HG02884 (cell line): ENCODE measurements around the gene RALGPS1.

Experiments used
- ATAC-seq: cut with Tn5 transposase; IDR thresholded peaks from one replicate; pipeline ENCODE4 v1.9.1; 2021; ENCODE audit warnings: mild to moderate bottlenecking, moderate library complexity; ENCODE audit not compliant: unreplicated experiment

The RALGPS1 gene

GRCh38 chr9:126953041-126953809 is 38.6 kb downstream of the RALGPS1 start:
- no peak for ATAC-seq

- no peak for ATAC-seq
Observed at GRCh38 chr9:126955811-126956210, 41.2 kb downstream of the RALGPS1 start.

- no peak for ATAC-seq
Observed at GRCh38 chr9:126956917-126957686, 42.5 kb downstream of the RALGPS1 start.

- ATAC-seq, result no peak
Observed at GRCh38 chr9:126957687-126958053, 43.1 kb downstream of the RALGPS1 start.

GRCh38 chr9:126959336-126959735 is 44.8 kb downstream of the RALGPS1 start:
- ATAC-seq, result no peak

- no peak for ATAC-seq
Observed at GRCh38 chr9:126959917-126960316, 45.3 kb downstream of the RALGPS1 start.

- ATAC-seq, result no peak
Observed at GRCh38 chr9:126962336-126962735, 47.8 kb downstream of the RALGPS1 start.

GRCh38 chr9:126965077-126965476 is 50.5 kb downstream of the RALGPS1 start:
- no peak for ATAC-seq

GRCh38 chr9:126965541-126966428 is 51.2 kb downstream of the RALGPS1 start:
- ATAC-seq, result no peak

- no peak for ATAC-seq
Observed at GRCh38 chr9:126971261-126971660, 56.7 kb downstream of the RALGPS1 start.

- no peak for ATAC-seq
Observed at GRCh38 chr9:126973651-126974529, 59.3 kb downstream of the RALGPS1 start.

- no peak for ATAC-seq
Observed at GRCh38 chr9:126974594-126974993, 60.0 kb downstream of the RALGPS1 start.

- ATAC-seq, result no peak
Observed at GRCh38 chr9:126975327-126976220, 61.0 kb downstream of the RALGPS1 start.

GRCh38 chr9:126979461-126979860 is 64.9 kb downstream of the RALGPS1 start:
- no peak for ATAC-seq

GRCh38 chr9:126980231-126980630 is 65.6 kb downstream of the RALGPS1 start:
- no peak for ATAC-seq

- ATAC-seq, result no peak
Observed at GRCh38 chr9:126981218-126981617, 66.6 kb downstream of the RALGPS1 start.

- ATAC-seq, result no peak
Observed at GRCh38 chr9:126982215-126983002, 67.8 kb downstream of the RALGPS1 start.

GRCh38 chr9:126983767-126984166 is 69.2 kb downstream of the RALGPS1 start:
- ATAC-seq, result no peak

- ATAC-seq, result no peak
Observed at GRCh38 chr9:126984969-126985368, 70.4 kb downstream of the RALGPS1 start.
